ELR (cell line): ENCODE measurements around the gene PACS1.
"Not testable (repeated sequence)": the region's sequence is repeated elsewhere in the genome, so short reads cannot be mapped to it uniquely, and the experiment has no call there.

Experiments
- DNase-seq: peaks from one replicate; pipeline ENCODE4 v3.0.0-alpha.2; 2015; ENCODE audit warnings: low read depth

PACS1 gene

GRCh38 chr11:66069715-66070603 lies at the start of gene PACS1:
TSS of gene PACS1 (plus strand) at chr11:66070272. CDS start at chr11:66070487, 215 bp downstream.
- peak; percentile 75 for DNase-seq

GRCh38 chr11:66020618-66021357 lies 49.3 kb upstream of the PACS1 start:
- DNase-seq = peak; percentile 88

DNA sequence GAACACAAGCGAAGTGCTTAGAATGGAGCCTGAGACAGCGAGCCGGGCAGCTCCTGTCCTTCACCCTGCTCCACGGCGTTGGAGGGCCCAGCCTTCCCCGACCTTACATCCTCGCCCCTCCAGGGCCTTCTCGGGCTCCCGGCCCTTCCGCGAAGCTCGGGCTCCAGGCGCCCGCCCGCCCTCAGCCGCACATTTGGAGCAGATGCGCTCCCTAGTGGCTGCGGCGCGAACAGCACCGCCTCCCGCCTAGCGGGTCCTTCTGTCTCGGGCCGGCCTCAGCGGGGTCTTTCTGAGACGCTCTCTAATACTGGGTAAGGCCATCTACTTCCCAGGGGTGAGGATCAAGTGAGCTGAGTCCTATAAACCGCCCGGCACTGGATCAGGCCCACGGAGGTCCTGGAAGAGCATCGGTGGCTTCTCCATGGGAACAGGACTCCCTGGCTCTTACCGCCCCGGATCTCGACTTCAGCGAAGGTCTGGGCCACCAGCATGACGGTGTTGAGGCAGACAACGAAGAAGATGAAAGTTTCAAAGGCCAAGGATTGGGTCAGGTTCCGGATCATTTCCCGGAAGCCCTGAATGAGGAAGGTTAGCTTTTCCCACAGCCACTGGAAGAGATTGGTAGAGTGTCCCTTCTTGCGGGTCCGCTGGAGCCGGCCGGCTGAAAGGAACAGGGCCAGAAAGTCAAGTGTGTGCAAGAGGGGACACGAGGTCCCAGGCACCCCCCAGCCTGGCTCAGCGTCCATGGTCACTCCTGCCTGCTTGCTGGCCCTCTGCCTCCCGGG lies 47.5 kb upstream of the PACS1 start:
- peak; percentile 75 for DNase-seq

DNA sequence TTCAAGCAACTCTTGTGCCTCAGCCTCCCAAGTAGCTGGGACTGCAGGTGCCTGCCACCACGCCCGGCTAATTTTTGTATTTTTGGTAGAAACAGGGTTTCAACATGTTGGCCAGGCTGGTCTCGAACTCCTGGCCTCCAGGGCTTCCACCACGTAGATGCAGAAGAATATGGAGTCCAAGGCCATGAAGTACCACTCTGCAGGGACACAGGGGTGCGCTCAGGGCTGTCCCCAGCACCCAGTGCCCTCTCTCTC lies 47.0 kb upstream of the PACS1 start:
- not testable (repeated sequence) for DNase-seq

GRCh38 chr11:66026017-66026529 lies 44.0 kb upstream of the PACS1 start, which contains the start of gene CATSPER1:
TSS of gene CATSPER1 (minus strand) at chr11:66026479. CDS start at chr11:66026379, 100 bp downstream.
- DNase-seq = no peak

DNA sequence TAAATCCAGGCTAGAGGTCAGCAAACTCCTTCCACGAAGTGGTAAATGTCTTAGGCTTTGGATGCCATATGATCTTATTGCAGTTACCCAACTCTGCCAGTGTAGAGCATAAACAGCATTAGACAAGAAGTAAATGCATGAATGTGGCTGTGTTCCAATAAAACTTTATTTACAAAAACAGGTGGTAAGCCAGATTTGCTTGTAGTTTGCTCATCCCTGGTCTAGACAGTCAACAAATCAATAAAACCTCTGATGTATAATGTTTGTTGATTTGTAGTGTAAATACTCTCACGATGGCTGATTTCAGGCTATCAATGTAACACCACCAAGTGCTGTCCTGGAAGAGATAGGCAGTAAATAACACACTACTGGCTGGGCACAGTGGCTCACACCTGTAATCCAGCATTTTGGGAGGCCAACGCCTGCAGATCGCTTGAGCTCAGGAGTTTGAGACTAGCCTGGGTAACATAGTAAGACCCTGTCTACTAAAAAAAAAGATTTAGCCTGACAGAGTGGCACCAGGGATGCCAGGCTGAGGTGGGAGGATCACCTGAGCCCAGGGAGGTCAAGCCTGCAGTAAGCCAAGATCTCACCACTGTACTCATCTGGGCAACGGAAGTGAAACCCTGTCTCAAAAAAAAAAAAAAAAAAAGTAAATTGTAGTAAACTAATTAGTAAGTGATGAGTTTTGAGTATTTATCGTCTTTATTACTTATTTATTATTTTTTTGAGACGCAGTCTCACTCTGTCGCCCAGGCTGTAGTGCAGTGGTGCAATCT lies 36.9 kb upstream of the PACS1 start:
- DNase-seq = no peak

- DNase-seq = no peak
These were observed 34.3 kb upstream of the PACS1 start for GRCh38 chr11:66035653-66036333.

- DNase-seq = no peak
These were observed 33.8 kb upstream of the PACS1 start for GRCh38 chr11:66036334-66036710.

DNA sequence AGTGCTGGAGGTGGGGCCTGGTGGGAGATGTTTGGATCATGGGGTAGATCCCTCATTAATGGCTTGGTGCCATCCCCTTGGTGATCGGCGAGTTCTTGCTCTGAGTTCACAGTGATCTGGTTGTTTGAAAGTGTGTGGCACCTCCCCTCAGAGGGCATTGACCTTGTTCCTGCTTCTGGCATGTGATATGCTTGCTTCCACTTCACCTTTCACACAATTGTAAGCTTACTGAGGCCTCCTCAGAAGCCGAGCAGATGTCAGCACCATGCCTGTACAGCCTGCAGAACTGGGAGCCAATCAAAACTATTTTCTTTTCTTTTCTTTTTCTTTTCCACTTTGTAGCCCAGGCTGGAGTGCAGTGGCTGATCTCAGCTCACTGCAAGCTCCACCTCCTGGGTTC lies 32.7 kb upstream of the PACS1 start:
- DNase-seq = no peak

- DNase-seq = no peak
These were observed 30.3 kb upstream of the PACS1 start for GRCh38 chr11:66039765-66040164.

- no peak for DNase-seq
These were observed 27.7 kb upstream of the PACS1 start for GRCh38 chr11:66042227-66042995.

- no peak for DNase-seq
These were observed 26.8 kb upstream of the PACS1 start for GRCh38 chr11:66042996-66043906.

DNA sequence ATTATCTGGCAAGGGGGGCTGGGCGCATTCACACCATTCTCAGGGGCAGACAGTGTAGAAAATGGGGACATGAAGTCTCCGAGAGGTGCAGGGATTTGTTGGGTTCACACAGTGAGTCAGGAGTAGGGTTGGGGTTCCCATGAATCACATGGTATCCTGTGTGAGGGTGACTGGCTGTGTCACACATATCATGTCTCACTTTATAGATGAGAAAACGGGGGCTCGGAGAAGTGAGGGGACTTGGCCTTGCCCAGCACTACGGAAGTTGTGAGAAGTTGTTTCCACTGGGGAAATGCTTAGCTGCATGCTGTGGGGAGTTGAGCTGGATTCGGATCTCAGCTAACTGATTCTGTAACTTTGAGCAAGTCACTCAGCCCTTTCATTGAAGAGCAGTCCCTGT lies 25.3 kb upstream of the PACS1 start:
- peak; percentile 48 for DNase-seq

DNA sequence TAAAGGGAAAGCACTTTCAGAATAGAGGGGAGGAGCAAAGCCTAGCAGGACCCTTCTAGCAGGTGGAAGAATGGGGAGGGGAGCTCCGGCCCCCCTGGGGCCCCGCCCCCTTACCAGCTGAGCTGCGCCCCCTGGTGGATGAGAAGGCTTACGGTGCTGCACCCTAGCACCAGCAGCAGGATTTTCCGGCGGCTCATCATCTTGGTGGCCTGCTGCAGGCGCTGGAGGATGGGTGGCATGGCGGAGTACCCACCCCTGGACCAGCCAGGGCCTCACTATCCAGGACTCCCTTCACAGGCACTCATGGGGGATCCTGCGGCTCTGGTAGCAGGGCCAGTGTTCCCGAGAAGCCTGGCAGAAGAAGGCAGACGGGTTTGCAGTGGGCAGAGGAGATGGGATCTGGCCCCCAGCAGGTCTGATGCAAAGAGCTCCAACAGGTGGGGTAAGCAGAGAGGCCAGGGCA lies 24.9 kb upstream of the PACS1 start:
- DNase-seq = peak; percentile 83

GRCh38 chr11:66046901-66047300 lies 23.2 kb upstream of the PACS1 start:
- no peak for DNase-seq

DNA sequence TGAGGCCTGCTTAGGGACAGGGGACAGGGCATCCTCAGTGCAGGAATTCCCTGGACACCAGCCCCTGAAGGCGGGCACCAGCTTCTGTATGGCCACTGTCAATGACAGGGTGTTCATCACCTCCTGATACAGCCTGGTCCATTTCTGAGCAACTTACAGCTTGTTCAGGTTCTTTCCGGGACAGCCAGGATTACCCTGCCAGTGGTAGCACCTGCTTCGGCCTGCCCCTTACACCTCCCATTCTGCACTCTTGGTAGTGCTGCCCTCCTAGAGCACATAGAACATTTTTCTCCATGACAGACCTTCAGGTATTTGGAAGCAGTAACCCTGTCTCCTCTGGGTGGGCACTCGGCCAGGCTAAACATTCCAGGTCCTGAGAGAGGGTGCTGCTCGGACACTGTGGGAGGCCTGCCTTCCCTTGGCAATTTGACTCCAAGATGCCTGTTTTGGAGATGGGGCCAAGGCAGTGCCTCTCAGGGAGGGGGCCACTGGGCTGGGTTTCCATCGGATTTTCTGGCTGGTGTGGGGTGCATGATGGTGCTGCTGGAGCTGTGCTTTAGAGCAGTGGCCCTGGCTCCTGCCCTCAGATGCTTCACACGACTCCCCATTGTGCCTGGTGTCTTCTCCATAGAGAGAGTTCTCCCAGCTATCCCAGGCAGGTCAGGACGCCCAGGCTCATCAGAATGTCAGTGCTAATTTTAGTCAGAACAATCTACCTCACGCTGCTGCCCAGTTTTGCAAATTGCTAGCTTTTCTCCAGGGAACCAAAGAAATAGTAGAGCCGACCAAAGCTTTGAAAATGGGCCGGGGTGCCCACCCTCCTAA lies 22.3 kb upstream of the PACS1 start:
- DNase-seq = no peak

GRCh38 chr11:66048547-66049323 lies 21.3 kb upstream of the PACS1 start, which contains the start of gene GAL3ST3:
TSS of gene GAL3ST3 (minus strand) at chr11:66049161. CDS start at chr11:66045415, 3,746 bp downstream.
- no peak for DNase-seq
